Upper lobe of left lung (tissue), 6 donors: ENCODE results near the gene OBSCN. TPM values are rescaled to one million over a fixed set of nuclear protein-coding genes. Genes with fewer than 3 reads are reported as not detected.

ENCODE experiments used
- ATAC-seq, 2 donors: fragments of 200-7000 bp; cut with Tn5 transposase; one replicate each; pipeline ENCODE4 v1.9.1; 2022; ENCODE audit warnings: mild to moderate bottlenecking in 2 of 2, moderate library complexity in 2 of 2; ENCODE audit not compliant: low FRiP score in 2 of 2
- DNase-seq, 2 donors: peaks; one replicate each; pipeline ENCODE4 v3.0.0-alpha.2; 2019 to 2020
- H3K27ac ChIP-seq, 4 donors: fragments of 200-600 bp; sonication (generic); one replicate each; pipeline ENCODE4 v1.5.1; 2016 to 2019
- H3K27me3 ChIP-seq, 4 donors: fragments of 200-600 bp; sonication (generic); one replicate each; pipeline ENCODE4 v1.5.1; 2017 to 2019
- H3K36me3 ChIP-seq, 4 donors: fragments of 200-600 bp; sonication (generic); one replicate each; pipeline ENCODE4 v1.5.1; 2016 to 2019
- H3K4me1 ChIP-seq, 4 donors: fragments of 200-600 bp; sonication (generic); one replicate each; pipeline ENCODE4 v1.5.1; 2018 to 2019
- H3K4me3 ChIP-seq, 4 donors: fragments of 200-600 bp; sonication (generic); one replicate each; pipeline ENCODE4 v1.5.1; 2017 to 2019; ENCODE audit warnings: mild to moderate bottlenecking in 2 of 4, moderate library complexity in 1 of 4
- H3K9me3 ChIP-seq, 4 donors: fragments of 200-600 bp; sonication (generic); one replicate each; pipeline ENCODE4 v1.5.1; 2018 to 2019
- EP300 ChIP-seq, 4 donors: sonication (generic); formaldehyde crosslinking; IDR thresholded peaks; one replicate each; pipeline ENCODE4 v1.5.1; 2017; ENCODE audit warnings: antibody characterized with exemption in 4 of 4, control low read depth in 2 of 4
- POLR2A ChIP-seq, 4 donors: fragments of 450-650 bp; IDR thresholded peaks; one replicate each; pipeline ENCODE4 v1.5.1; 2016 to 2017; ENCODE audit warnings: antibody characterized with exemption in 4 of 4, mild to moderate bottlenecking in 2 of 4
- POLR2AphosphoS5 ChIP-seq, 2 donors: sonication (generic); formaldehyde crosslinking; IDR thresholded peaks; one replicate each; pipeline ENCODE4 v1.5.1; 2017; ENCODE audit warnings: antibody characterized with exemption in 2 of 2
- WGBS, 2 donors: methylation state at CpG; one replicate each; pipeline ENCODE4 v1.1.5; 2017 to 2018; 5-methylcytosine and 5-hydroxymethylcytosine counted together
- total RNA-seq, 6 donors: library from RNA; depleted of rRNA in 4 of 6; stranded (reverse); fragments of >200 nt in 4 of 6; gene quantifications; one replicate each; pipeline versions ENCODE4 v1.1.0 to v1.2.1, GENCODE V29; 2016 to 2021
- TF ChIP-seq, protein P1 (sequence below), 6 experiments: fragments of 450-650 bp in 4 of 6; fragments of 200-600 bp in 2 of 6; sonication (generic) in 2 of 6; IDR thresholded peaks; one replicate each; pipeline ENCODE4 v1.5.1; 2016 to 2019; ENCODE audit warnings: antibody characterized with exemption in 6 of 6
- donor health status: DM: no; HTN: no; CAD: no; lungs with moderate emphysema.
- donor health status: DM: no; HTN: yes; CAD: no; lungs with severe emphysema.

Gene OBSCN
- total RNA-seq, 6 donors from 2014 or later: 15.7 to 160 (median 47.0) TPM

DNA sequence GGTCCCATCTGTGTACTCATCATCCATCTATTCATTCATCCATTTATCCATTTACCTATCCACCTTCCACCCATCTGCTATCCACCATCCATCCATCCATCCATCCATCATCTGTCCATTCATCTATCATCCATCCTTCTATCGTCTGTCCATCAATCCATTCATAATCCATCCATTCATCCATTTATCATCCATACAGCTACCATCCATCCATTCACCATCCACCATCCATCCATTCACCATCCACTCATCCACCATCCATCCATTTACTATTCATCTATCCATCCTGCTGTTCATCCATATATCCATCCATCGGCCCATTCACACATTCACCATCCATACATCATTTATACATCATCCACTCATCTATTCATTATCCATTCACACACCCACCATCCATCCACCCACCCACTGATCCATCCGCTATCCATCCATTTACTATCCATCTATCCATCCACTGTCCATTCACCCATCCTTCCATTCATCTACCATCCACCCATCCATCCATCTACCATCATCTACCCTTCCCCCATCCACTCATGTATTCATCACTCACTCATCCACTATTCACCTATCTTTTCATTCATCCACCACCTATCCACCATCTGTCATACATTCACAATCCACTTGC, 102.4 kb downstream of the OBSCN start:
- no peak for DNase-seq
- no peak for ATAC-seq
- 93 to 96% methylated on average over 3 of the region's 3 CpGs for WGBS, 2 donors
- H3K36me3 ChIP-seq: no peaks in the 10 kb centered on the region
- peaks cover 0 to 23% (median 9%) of the 10 kb centered on the region in 4 donors for H3K9me3 ChIP-seq
- TF ChIP-seq, protein P1, sequence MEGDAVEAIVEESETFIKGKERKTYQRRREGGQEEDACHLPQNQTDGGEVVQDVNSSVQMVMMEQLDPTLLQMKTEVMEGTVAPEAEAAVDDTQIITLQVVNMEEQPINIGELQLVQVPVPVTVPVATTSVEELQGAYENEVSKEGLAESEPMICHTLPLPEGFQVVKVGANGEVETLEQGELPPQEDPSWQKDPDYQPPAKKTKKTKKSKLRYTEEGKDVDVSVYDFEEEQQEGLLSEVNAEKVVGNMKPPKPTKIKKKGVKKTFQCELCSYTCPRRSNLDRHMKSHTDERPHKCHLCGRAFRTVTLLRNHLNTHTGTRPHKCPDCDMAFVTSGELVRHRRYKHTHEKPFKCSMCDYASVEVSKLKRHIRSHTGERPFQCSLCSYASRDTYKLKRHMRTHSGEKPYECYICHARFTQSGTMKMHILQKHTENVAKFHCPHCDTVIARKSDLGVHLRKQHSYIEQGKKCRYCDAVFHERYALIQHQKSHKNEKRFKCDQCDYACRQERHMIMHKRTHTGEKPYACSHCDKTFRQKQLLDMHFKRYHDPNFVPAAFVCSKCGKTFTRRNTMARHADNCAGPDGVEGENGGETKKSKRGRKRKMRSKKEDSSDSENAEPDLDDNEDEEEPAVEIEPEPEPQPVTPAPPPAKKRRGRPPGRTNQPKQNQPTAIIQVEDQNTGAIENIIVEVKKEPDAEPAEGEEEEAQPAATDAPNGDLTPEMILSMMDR (IDR thresholded peaks at IDR 0.05): no peak
- TF ChIP-seq POLR2AphosphoS5 (IDR thresholded peaks at IDR 0.05) (no peak), POLR2A (IDR thresholded peaks at IDR 0.05) (no peak), EP300 (IDR thresholded peaks at IDR 0.05) (no peak)
- H3K4me3 ChIP-seq: no peak overlapping the region
- no peaks in the 10 kb centered on the region for H3K27me3 ChIP-seq
- no peaks in the 10 kb centered on the region for H3K4me1 ChIP-seq
- H3K27ac ChIP-seq: no peak overlapping the region

DNA sequence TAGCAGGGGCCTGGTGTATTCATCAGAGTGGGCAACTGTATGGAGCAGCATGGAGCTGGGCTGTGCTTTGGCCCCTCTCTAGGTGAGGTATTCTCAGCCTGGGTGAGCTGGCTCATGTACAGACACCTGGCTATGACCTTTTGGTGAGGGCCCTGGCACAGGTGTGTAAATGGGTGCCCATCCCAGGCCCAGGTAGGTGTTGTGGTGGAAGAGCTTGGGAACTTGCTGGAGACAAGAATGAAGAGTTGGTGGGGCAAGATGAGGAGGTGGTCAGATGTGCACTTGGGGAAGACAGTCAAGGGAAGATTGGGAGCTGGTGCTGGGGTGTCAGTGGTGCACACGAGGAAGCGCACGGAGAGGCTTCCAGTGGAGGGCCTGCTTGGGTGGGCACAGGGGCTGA, 103.2 kb downstream of the OBSCN start:
- ATAC-seq (no peak), DNase-seq (no peak)
- Histone ChIP-seq H3K36me3 (peaks cover 0 to 5% (median 2%) of the 10 kb centered on the region in 4 donors), H3K4me3 (no peak overlapping the region), H3K9me3 (peaks cover 0 to 23% (median 9%) of the 10 kb centered on the region in 4 donors), H3K4me1 (no peaks in the 10 kb centered on the region), H3K27ac (no peak overlapping the region), H3K27me3 (no peaks in the 10 kb centered on the region)
- WGBS, 2 donors: 92 to 96% methylated on average over 3 of the region's 3 CpGs
- no peak for TF ChIP-seq POLR2A (IDR thresholded peaks at IDR 0.05)

DNA sequence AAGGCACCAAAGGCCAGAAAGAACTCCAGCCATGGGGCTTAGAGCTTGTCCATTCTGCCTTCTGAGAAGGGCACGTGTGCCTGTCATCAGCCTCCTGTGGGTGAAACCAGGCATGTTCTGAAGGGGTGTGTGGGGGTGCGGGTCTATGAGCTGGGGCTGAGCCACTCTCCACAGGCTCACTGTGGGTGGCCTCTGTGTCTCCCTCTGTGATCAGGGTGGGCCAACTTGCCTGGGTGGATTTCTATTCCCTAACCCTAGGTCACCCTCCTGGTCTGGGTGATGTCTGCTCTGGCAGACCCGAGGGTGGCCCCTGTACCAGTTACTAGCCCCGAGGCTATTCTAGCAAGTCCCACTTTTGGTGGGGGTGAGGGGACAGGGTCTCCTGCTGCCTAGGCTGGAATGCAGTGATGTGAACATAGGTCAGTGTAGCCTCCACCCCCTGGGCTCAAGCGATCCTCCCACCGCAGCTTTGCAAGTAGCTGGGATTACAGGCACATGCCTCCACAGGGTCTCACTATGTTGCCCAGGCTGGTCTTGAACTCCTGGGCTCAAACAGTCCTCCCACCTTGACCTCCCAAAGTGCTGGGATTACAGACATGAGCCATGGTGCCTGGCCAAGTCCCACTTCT, 104.4 kb downstream of the OBSCN start:
- no peak for TF ChIP-seq EP300 (IDR thresholded peaks at IDR 0.05)
- TF ChIP-seq, protein P1 (IDR thresholded peaks at IDR 0.05): no peak
- no peak for TF ChIP-seq POLR2A (IDR thresholded peaks at IDR 0.05)
- no peak for TF ChIP-seq POLR2AphosphoS5 (IDR thresholded peaks at IDR 0.05)
- Histone ChIP-seq H3K27me3 (no peaks in the 10 kb centered on the region), H3K4me1 (no peaks in the 10 kb centered on the region), H3K4me3 (no peak overlapping the region), H3K36me3 (peaks cover 0 to 16% (median 5%) of the 10 kb centered on the region in 4 donors), H3K9me3 (peaks cover 0 to 23% (median 9%) of the 10 kb centered on the region in 4 donors), H3K27ac (no peak overlapping the region)
- no peak for DNase-seq
- no peak for ATAC-seq
- whole genome bisulfite sequencing, 2 donors: 86 to 90% methylated on average over 2 to 6 of the region's 6 CpGs

DNA sequence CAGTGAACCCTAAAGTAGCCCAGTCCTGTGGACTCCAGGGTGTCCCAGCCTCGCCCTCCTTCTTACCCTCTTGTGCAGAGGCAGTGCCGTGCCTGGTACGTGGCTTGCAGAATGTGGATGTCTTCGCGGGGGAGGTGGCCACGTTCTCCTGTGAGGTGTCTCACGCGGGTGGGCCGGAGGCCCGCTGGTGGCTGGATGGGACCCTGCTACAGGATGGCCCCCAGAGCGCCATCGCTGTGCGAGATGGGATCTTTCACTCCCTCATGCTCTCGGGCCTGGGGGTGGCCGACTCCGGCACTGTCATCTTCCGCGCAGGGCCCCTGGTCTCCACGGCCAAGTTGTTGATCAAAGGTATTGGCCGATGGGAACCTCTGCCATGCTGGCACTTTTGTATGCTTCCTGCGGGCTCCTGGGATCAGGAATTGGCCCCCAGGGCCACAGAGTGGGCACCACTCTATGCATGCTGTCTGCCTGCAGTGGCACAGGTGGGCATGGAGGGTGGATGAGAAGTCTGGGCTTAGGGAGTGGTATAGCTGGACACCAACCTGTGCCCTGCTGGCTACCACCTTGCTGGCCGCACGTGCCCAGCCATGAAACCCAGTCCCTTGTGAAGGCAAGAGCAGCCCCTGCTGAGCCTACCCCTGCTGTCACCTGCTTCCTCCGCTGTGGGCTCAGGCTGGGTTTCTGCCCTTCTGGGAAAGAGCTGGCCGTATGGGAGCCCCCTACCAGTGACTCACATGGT, 105.9 kb downstream of the OBSCN start:
- Histone ChIP-seq H3K4me3 (no peak overlapping the region), H3K36me3 (peaks cover 0 to 29% (median 12%) of the 10 kb centered on the region in 4 donors), H3K27me3 (no peaks in the 10 kb centered on the region), H3K9me3 (peaks cover 0 to 23% (median 9%) of the 10 kb centered on the region in 4 donors), H3K27ac (no peak overlapping the region), H3K4me1 (no peaks in the 10 kb centered on the region)
- 92 to 97% methylated on average over 13 to 25 of the region's 25 CpGs for WGBS, 2 donors
- TF ChIP-seq POLR2A (IDR thresholded peaks at IDR 0.05) (no peak), EP300 (IDR thresholded peaks at IDR 0.05) (no peak), POLR2AphosphoS5 (IDR thresholded peaks at IDR 0.05) (no peak)
- TF ChIP-seq, protein P1 (IDR thresholded peaks at IDR 0.05): no peak
- ATAC-seq (no peak), DNase-seq (peak in 1 of 2 donors; percentile 62)

DNA sequence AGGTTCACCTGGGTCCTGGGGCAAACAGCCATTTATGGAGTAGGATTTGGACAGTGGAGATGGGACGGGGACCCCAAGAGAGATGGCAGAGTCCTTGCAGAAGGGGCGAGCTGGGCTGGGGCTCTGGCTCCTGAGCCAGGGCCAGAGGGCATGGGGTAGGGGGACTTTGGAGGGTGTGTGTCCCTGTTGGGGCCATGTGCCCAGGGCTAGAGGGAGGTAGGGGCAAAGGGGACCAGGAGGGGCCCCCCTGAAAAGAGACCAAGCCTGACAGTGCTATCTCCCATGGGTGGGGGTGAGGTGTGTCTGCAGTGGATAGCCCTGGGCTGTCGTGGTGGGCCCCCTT, 106.4 kb downstream of the OBSCN start:
- ATAC-seq (no peak), DNase-seq (no peak)
- Histone ChIP-seq H3K9me3 (peaks cover 0 to 23% (median 9%) of the 10 kb centered on the region in 4 donors), H3K27ac (no peak overlapping the region), H3K4me1 (no peaks in the 10 kb centered on the region), H3K36me3 (peaks cover 0 to 34% (median 17%) of the 10 kb centered on the region in 4 donors), H3K4me3 (no peak overlapping the region), H3K27me3 (no peaks in the 10 kb centered on the region)
- WGBS, 2 donors: 76 to 95% methylated on average over 2 to 3 of the region's 3 CpGs
- TF ChIP-seq POLR2A (IDR thresholded peaks at IDR 0.05) (no peak), EP300 (IDR thresholded peaks at IDR 0.05) (no peak), POLR2AphosphoS5 (IDR thresholded peaks at IDR 0.05) (no peak)
- TF ChIP-seq, protein P1 (IDR thresholded peaks at IDR 0.05): no peak
